Ascending aorta (tissue), 2 donors: ENCODE measurements around the gene HTR4. TPM values are rescaled to one million over a fixed set of nuclear protein-coding genes. Genes with fewer than 3 reads are reported as not detected.
A peak's percentile ranks its signal among the peaks of the same experiment; 100 is the strongest.

ENCODE experiments used
- DNase-seq, 2 donors: peaks; one replicate each; pipeline ENCODE4 v3.0.0-alpha.2; 2019; ENCODE audit warnings: low spot score in 2 of 2
- H3K27ac ChIP-seq, 2 donors: fragments of 200-600 bp; sonication (generic); one replicate each; pipeline ENCODE4 v1.5.1; 2016 to 2017; ENCODE audit warnings: mild to moderate bottlenecking in 1 of 2
- H3K27me3 ChIP-seq: fragments of 200-600 bp; sonication (generic); one replicate; pipeline ENCODE4 v1.5.1; 2017
- H3K36me3 ChIP-seq, 2 donors: fragments of 200-600 bp; sonication (generic); one replicate each; pipeline ENCODE4 v1.5.1; 2016
- H3K4me1 ChIP-seq, 2 donors: fragments of 200-600 bp; sonication (generic); one replicate each; pipeline ENCODE4 v1.5.1; 2016 to 2017; ENCODE audit warnings: mild to moderate bottlenecking in 1 of 2
- H3K4me3 ChIP-seq, 2 donors: fragments of 200-600 bp; sonication (generic); one replicate each; pipeline ENCODE4 v1.5.1; 2016 to 2017; ENCODE audit warnings: mild to moderate bottlenecking in 1 of 2
- H3K9me3 ChIP-seq, 2 donors: fragments of 200-600 bp; sonication (generic); one replicate each; pipeline ENCODE4 v1.5.1; 2016
- CTCF ChIP-seq, 3 experiments: fragments of 200-600 bp in 2 of 3; fragments of 450-650 bp in 1 of 3; sonication (generic) in 2 of 3; IDR thresholded peaks; one replicate each; pipeline ENCODE4 v1.5.1; 2016 to 2019; ENCODE audit warnings: antibody characterized with exemption in 3 of 3, mild to moderate bottlenecking in 1 of 3, moderate library complexity in 1 of 3
- intact Hi-C: fragments of 100-400 bp; cut with DNase I; formaldehyde crosslinking; loops from one replicate; pipeline ENCODE4 v1.15.1; 2023
- total RNA-seq: library from RNA; depleted of rRNA; stranded (reverse); fragments of >200 nt; gene quantifications from one replicate; pipeline ENCODE4 v1.1.0, GENCODE V29; 2016

HTR4 gene
- total RNA-seq, 1 donor from 2014 or later = 0.21 TPM

DNA sequence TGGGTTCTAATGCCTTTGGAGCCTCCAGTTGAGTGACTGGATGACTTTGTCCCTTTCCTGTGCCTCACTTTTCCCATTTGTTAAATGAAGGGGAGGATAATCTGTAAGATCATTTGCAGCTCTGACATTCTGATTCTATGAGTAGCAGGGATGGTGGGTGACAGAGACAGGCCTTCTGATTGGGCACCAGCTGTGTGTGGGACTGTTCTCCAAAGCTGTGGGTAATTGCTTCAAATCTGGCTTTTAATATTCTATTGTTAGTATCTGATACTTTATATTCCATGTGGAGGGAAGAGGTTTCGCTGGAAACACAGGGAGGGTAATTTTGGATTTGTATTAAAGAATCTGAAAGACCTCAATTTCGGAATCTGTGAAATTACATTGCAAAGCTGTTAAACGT lies 167.9 kb downstream of the HTR4 start:
- Histone ChIP-seq H3K36me3 (no peaks in the 10 kb centered on the region), H3K4me3 (no peak overlapping the region), H3K27ac (no peak overlapping the region), H3K27me3 (no peaks in the 10 kb centered on the region), H3K4me1 (no peaks in the 10 kb centered on the region), H3K9me3 (no peaks in the 10 kb centered on the region)
- no peak for DNase-seq
- TF ChIP-seq CTCF (IDR thresholded peaks at IDR 0.05) = no peak
- intact Hi-C loops = no loop called here

GRCh38 chr5:148484651-148485050 lies 169.7 kb downstream of the HTR4 start:
- intact Hi-C loops = no loop called here
- Histone ChIP-seq H3K36me3 (no peaks in the 10 kb centered on the region), H3K4me3 (no peak overlapping the region), H3K27me3 (no peaks in the 10 kb centered on the region), H3K9me3 (no peaks in the 10 kb centered on the region), H3K27ac (no peak overlapping the region), H3K4me1 (no peaks in the 10 kb centered on the region)
- no peak for TF ChIP-seq CTCF (IDR thresholded peaks at IDR 0.05)
- DNase-seq = no peak

GRCh38 chr5:148483750-148484149 lies 170.6 kb downstream of the HTR4 start:
- intact Hi-C loops = loop anchor here (2.0 kb wide), 1 partner anchor 39 kb away; no protein-coding TSS in a partner anchor

GRCh38 chr5:148482697-148483462 lies 171.4 kb downstream of the HTR4 start:
- intact Hi-C loops = loop anchor here (2.0 kb wide), 1 partner anchor 38 kb away; no protein-coding TSS in a partner anchor
- H3K4me3 ChIP-seq = no peak overlapping the region
- H3K27me3 ChIP-seq = no peaks in the 10 kb centered on the region
- H3K4me1 ChIP-seq = no peaks in the 10 kb centered on the region
- no peaks in the 10 kb centered on the region for H3K36me3 ChIP-seq
- no peak overlapping the region for H3K27ac ChIP-seq
- DNase-seq = peak in 1 of 2 donors; percentile 67
- no peaks in the 10 kb centered on the region for H3K9me3 ChIP-seq
- peak; percentile 30 to 68 (median 60) for TF ChIP-seq CTCF (IDR thresholded peaks at IDR 0.05)

More at GRCh38 chr5:148483750-148484149, 170.6 kb downstream of the HTR4 start:
- no peak for TF ChIP-seq CTCF (IDR thresholded peaks at IDR 0.05)
- DNase-seq = no peak
- no peaks in the 10 kb centered on the region for H3K4me1 ChIP-seq
- no peak overlapping the region for H3K27ac ChIP-seq
- no peaks in the 10 kb centered on the region for H3K27me3 ChIP-seq
- H3K4me3 ChIP-seq = no peak overlapping the region
- H3K36me3 ChIP-seq = no peaks in the 10 kb centered on the region
- no peaks in the 10 kb centered on the region for H3K9me3 ChIP-seq

GRCh38 chr5:148482196-148482595 lies 172.1 kb downstream of the HTR4 start:
- no peak for TF ChIP-seq CTCF (IDR thresholded peaks at IDR 0.05)
- no peak for DNase-seq
- no peak overlapping the region for H3K27ac ChIP-seq
- no peaks in the 10 kb centered on the region for H3K36me3 ChIP-seq
- no peak overlapping the region for H3K4me3 ChIP-seq
- no peaks in the 10 kb centered on the region for H3K4me1 ChIP-seq
- H3K27me3 ChIP-seq = no peaks in the 10 kb centered on the region
- no peaks in the 10 kb centered on the region for H3K9me3 ChIP-seq
- intact Hi-C loops = loop anchor here (2.0 kb wide), 1 partner anchor 37 kb away; no protein-coding TSS in a partner anchor
